IPS-NIHi7 (cell line): Measurements from ENCODE around the gene PLAAT5.
"Not testable (repeated sequence)": the region's sequence is repeated elsewhere in the genome, so short reads cannot be mapped to it uniquely, and the experiment has no call there.

Experiments used
- DNase-seq: peaks from one replicate; pipeline ENCODE4 v3.0.0; 2012; ENCODE audit warnings: mixed read lengths; ENCODE audit errors: extremely low spot score

PLAAT5 gene

DNA sequence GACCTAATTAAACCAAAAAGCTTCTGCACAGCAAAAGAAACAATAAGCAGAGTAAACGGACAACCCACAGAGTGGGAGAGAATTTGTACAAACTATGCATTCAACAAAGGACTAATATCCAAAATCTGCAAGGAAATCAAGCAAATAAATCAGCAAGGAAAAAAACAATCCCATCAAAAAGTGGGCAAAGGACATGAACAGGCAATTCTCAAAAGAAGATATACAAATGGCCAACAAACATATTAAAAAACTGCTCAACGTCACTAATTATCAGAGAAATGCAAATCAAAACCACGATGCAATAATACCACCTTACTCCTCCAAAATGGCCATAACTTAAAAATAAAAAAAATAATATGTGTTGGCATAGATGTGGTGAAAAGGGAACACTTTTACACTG lies 5.2 kb downstream of the PLAAT5 start:
- DNase-seq, result no peak

DNA sequence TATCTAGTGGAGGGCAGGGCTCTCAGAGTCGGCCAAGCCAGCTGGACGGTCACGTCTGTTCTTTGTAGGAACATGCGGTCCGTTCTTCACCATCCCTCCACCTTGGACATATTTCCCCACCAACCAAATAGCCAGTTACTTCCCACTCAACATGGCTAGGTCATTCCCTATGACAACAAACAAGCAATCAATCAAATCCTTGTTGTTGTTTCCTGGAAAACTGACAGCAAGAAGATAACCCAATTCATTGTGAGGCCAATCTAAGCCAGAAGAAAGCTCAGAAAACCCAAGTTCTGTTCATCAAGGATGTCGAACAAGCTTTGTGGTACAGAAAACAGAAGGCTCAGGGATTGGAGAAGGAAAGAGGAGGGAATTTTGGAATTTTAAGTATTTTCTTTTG lies 10.9 kb downstream of the PLAAT5 start:
- DNase-seq, result no peak

DNA sequence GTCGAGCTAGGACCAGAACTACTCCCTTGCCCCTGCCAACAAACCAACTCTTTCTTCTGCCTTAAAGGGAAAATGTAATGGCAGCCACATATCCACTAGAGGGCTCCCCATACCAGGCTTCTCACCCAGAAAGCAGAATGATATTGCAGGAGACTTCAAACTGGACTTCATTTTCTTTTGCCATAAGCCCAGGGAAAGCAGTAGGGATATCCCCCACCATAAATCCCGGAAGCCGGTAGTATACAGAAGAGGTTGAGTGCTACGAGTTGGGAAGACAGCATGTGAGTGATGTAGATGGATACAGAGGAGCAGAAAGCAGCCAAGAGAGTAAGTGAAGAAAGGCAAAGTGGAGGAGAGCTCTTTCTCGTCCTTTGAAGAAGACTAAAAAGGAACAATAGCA lies 12.1 kb downstream of the PLAAT5 start:
- peak; percentile 88 for DNase-seq

DNA sequence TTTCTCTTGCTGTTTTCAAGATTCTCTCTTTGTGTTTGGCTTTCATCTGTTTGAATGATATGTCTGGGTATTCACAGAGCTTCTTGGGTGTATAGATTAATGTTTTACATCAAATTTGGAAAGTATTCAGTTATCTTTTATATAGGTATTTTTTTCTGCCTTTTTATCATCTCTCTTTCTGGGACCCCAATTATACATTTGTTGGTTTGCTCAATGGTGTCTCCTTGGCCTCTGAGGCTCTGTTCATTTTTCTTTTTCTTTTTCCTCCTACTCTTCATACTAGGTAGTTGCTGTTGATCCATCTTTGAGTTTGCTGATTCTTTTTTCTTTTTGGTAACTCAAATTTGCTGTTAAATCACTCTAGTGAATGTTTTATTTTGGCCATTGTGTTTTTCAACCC lies 14.3 kb downstream of the PLAAT5 start:
- DNase-seq, result no peak

DNA sequence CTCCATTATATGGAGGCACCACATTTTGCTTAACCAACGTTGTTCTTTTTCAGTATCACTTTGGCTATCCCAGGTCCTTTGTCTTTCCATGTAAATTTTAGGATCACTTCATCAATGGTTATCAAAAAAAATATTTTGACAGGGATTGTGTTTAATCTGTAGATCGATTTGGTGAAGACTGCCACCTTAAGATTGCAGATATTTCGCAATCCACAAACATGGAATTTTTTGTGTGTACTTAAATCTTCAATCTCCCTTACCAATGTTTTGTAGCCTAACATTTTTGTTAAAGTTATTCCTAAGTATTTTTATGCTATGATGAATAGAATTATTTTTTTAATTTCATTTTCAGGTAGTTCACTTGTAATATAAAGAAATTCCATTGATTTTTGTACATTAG lies 18.6 kb downstream of the PLAAT5 start:
- no peak for DNase-seq

DNA sequence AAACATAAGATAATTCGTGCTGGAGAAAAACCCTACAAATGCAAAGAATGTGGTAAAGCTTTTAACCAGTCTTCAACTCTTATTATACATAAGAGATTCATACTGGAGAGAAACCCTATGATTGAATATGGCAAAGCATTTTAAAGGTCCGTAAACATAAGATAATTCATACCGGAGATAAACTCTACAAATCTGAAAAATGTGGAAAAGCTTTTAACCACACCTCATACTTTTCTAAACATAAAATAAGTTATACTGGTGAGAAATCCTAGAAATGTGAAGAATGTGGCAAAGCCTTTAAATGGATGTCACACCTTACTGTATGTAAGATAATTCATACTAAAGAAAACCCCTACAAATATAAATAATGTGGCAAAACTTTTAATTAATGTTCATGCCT lies 20.7 kb downstream of the PLAAT5 start:
- DNase-seq, result no peak

DNA sequence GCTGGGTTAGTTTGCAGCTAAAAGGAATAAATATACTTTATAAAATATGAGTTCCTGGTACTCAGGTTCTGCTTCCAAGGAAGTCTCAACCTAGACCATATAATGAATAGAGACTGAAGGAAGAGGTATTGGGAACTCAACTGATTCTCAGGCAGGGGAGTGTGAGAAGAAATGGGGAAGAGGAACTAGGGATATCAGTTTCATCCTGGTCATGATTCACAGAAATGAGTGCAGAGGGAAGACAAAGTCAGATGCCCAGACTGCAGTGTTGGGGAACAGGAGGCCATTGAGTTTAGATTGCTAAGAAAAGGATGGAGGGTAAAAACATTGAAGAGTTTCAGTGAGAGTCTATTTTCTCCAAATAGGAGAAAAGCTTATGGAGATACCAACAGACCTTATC lies 28.8 kb downstream of the PLAAT5 start:
- no peak for DNase-seq

DNA sequence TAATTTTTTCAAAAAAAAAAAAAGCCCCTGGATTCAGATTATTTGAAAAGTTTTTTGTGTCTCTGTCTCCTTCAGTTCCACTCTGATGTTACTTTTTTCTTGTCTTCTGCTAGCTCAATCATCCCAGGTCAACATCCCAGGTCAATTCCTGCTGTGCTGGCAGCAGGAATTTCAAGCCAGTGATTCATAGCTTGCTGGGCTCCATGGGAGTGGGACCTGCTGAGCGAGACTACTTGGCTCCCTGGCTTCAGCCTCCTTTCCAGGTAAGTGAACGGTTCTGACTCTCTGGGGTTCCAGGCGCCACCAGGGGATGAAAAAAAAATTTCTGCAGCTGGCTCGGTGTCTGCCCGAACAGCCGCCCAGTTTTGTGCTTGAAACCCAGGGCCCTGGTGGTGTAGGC lies 31.4 kb downstream of the PLAAT5 start:
- DNase-seq, result peak; percentile 40

DNA sequence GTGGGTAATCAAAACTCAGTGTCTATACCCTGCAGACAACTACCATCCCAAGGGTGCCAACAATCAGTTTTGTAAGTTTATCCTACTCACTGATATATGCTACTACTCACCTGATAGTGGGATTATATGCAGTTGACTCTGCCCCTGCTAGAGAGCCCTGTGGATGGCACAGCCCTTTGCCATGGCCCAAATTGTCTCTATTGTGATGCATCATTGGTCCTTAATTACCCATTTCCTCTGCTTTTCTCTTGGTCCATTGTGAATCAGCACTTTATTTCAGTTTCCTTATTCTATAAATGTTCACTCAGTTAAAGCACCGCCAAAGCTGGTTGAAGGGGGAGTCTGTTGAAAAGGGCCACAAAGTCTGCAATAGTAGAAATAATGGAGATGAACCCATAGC lies 42.3 kb downstream of the PLAAT5 start:
- peak; percentile 49 for DNase-seq

DNA sequence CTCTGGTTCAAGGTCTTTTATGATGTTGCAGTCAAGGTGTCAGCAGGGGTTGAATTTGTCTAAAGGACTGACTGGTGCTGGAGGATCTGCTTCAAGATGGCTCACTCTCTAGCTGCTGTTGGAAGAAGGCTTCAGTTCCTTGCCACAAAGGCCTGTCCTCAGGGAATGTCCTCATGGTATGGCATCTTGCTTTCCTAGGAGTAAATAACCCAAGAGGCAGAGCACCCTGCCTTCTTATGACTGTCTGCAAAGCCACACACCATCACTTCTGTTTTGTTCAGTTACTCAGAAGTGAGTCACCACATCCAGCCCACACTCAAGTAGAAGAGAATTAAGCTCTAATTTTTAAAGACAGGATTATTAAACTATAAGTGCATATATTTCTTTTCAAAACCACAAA lies 45.2 kb downstream of the PLAAT5 start:
- no peak for DNase-seq

DNA sequence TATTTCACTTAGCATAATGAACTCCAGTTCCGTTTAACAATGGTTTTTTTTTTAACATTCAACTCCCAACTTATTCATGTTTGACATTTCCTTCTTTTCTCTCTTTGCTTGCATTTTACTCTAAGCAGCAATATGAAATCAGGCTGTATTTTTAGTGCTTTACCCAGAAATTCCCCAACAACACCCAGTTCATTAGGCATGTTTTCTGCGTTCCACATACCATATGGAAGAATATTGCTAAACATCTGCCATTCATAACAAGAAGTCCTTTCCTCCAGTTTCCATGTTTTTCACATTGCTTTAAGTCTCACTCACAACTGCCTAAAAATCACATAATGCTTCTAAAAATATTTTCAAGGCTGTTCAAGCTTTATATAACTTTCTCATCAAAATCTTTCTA lies 45.8 kb downstream of the PLAAT5 start:
- DNase-seq, result no peak

DNA sequence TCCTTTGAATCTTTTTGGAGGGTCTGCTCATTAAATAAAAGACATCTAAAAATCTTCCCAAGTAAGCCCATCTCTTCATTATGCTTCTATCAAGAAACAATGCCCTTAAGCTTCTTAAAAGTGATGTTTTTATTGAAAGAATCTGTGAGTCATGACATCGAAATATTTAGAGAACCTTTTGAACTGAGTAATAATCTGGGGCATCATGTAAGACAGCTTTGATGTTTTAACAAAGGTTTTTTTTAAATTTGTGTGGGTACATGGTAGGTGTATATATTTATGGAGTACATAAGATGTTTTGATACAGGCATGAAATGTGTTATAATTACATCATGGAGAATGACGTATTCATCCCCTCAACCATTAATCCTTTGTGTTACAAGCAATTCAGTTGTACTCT lies 46.8 kb downstream of the PLAAT5 start:
- DNase-seq, result no peak

DNA sequence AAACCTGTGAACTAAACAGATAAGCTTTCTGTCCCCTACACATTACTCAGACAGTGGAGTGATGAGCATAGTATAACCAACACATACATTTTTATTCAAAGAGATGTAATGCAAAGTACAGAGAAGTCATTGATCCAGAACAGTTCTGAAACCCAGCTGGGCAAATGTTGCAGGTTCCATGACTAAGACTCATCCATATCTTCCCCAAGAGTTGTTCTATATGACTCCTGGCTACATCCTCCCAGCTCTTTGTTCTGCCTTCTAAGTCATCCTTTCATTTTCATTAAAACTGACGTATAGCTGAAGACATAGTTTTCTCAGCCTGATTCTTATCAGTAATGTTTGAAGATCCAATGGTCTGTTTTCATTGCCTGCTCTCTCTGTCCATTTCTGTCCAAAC lies 47.3 kb downstream of the PLAAT5 start:
- DNase-seq, result no peak

DNA sequence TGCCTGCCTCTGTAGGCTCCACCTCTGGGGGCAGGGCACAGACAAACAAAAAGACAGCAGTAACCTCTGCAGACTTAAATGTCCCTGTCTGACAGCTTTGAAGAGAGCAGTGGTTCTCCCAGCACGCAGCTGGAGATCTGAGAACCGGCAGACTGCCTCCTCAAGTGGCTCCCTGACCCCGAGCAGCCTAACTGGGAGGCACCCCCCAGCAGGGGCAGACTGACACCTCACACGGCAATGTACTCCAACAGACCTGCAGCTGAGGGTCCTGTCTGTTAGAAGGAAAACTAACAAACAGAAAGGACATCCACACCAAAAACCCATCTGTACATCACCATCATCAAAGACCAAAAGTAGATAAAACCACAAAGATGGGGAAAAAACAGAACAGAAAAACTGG lies 55.1 kb downstream of the PLAAT5 start:
- not testable (repeated sequence) for DNase-seq

DNA sequence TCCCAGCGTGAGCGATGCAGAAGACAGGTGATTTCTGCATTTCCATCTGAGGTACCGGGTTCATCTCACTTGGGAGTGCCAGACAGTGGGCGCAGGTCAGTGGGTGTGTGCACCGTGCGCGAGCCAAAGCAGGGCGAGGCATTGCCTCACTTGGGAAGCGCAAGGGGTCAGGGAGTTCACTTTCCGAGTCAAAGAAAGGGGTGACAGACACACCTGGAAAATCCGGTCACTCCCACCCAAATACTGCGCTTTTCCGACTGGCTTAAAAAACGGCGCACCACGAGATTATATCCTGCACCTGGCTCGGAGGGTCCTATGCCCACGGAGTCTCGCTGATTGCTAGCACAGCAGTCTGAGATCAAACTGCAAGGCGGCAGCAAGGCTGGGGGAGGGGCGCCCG lies 55.6 kb downstream of the PLAAT5 start:
- DNase-seq, result not testable (repeated sequence)

DNA sequence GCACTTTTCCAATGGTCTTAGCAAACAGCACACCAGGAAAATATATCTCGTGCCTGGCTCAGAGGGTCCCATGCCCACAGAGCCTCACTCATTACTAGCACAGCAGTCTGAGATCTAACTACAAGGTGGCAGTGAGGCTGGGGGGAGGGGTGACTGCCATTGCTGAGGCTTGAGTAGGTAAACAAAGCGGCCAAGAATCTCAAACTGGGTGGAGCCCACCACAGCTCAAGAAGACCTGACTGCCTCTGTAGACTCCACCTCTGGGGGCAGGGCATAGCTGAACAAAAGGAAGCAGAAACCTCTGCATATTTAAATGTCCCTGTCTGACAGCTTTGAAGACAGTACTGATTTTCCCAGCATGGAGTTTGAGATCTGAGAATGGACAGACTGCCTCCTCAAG lies 60.2 kb downstream of the PLAAT5 start:
- DNase-seq, result not testable (repeated sequence)

DNA sequence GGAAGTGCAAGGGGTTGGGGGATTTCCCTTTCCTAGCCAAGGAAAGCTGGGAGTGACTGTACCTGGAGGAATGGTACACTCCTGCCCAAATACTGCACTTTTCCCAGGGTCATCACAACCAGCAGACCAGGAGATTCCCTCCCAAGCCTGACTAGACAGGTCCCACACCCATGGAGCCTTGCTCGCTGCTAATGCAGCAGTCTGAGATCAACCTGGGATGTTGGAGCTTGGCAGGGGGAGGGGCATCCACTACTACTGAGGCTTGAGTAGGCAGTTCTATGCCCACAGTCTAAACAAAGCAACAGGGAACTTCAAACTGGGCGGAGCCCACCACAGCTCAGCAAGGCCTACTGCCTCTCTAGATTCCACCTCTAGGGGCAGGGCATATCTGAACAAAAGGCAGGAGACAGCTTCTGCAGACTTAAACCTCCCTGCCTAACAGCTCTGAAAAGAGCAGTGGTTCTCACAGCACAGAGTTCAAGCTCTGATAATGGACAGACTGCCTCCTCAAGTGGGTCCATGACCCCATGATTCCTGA lies 62.9 kb downstream of the PLAAT5 start:
- no peak for DNase-seq

DNA sequence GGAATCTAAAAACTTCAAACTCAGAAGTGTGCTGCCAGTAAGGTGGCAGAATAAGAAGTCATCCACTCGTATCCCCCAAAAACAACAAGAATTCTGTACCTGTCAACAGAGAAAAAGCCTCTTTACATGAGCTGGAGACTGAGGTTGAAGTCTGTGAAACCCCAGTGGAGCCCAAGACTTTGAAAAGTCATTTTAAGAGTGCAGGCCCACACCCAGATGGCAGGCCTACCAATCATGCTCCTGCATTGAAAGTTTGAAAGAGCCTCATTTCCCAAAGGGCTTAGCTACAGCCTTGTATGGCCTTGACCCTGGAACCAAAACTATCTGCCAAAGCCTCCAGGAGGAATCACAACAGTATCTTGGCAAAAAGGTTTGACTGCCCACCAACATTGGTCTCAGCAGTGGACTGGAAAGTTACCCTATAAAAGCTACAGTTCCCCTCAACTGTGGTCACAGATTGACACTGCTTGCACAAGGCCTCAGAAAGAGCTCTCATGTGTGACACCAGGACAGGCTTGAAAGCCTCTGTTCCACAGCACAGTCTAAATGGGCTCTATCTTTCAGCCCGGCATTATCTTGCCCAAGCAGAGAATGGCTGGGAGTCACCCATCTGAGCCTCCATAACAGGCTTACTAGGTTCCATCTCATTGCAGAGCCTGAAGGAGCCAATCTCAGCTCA lies 73.7 kb downstream of the PLAAT5 start:
- no peak for DNase-seq
